HG02938 (cell line): Measurements from ENCODE around the gene ASS1.
"Not testable (repeated sequence)": the region's sequence is repeated elsewhere in the genome, so short reads cannot be mapped to it uniquely, and the experiment has no call there.

Experiments
- ATAC-seq: cut with Tn5 transposase; IDR thresholded peaks from one replicate; pipeline ENCODE4 v1.9.1; 2021; ENCODE audit warnings: mild to moderate bottlenecking, moderate library complexity; ENCODE audit not compliant: unreplicated experiment

The ASS1 gene

DNA sequence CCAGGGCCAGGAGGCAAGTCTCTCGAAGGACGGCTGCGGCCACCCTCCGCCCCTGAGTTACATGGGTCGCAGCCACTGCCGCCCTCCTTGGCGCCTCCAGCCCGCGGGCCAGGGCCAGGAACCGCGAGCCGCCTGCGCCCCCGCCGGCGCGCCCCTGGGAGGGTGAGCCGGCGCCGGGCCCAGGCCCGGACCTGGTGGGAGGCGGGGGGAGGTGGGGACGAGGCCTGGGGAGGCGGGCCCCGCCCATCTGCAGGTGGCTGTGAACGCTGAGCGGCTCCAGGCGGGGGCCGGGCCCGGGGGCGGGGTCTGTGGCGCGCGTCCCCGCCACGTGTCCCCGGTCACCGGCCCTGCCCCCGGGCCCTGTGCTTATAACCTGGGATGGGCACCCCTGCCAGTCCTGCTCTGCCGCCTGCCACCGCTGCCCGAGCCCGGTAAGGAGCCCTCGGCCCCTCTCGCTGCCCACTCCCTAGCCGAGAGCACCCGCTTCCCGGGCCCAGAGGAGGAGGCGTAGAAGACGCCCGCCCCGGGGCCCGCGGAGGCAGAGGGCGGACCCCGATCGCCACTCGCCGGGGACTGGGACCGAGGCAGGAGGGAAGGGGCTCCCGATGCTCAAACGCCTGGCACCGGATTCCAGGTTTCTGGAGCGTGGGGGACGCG lies at the start of gene ASS1:
Gene ASS1, plus strand, starts transcription at position 397 of the 657 bp plus-strand sequence. CDS start 7,268 bp downstream, outside the sequence.
- no peak for ATAC-seq

DNA sequence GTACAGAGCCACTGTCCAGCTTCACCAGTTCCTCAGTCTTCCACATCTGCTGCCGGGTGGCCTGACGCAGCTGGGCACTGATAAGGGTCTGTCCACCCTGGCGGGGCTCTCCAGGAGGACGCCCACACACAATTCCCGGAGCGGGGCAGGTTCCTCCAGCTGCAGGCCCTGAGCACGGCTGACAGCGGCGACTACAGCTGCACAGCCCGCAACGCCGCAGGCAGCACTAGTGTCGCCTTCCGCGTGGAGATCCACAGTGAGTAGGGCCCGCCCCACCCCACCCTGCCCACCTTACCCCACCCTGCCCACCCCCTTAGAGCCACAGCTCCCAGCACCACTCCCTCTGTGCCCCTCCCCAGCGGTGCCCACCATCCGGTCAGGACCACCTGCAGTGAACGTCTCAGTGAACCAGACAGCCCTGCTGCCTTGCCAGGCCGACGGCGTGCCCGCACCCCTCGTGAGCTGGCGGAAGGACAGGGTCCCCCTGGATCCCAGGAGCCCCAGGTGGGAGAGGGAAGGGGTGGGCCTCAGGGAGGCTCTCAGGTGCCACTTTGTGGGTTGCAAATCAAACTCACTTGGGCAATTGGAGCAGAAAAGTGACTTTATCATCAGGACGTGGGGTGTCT lies 48.8 kb upstream of the ASS1 start:
- ATAC-seq: no peak

DNA sequence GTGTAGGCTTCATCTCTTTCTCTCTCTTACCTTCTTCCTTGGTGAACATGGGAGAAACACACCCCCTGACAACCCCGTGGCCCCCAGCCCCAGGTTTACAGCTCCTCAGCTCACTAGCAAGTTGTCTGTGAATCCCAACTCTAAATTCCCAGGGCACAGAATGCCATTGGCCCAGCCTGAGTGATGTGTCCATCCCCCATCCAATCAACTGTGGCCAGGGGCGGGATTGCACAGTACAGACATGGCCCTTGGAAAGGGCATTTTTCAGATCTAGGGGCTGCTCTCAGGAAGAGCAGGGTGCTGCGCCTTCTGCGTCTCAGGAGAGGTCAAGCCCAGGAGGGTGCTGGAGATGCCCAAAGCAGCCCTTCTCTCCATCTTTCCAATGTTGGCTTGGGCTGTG lies 48.2 kb upstream of the ASS1 start:
- ATAC-seq: no peak

DNA sequence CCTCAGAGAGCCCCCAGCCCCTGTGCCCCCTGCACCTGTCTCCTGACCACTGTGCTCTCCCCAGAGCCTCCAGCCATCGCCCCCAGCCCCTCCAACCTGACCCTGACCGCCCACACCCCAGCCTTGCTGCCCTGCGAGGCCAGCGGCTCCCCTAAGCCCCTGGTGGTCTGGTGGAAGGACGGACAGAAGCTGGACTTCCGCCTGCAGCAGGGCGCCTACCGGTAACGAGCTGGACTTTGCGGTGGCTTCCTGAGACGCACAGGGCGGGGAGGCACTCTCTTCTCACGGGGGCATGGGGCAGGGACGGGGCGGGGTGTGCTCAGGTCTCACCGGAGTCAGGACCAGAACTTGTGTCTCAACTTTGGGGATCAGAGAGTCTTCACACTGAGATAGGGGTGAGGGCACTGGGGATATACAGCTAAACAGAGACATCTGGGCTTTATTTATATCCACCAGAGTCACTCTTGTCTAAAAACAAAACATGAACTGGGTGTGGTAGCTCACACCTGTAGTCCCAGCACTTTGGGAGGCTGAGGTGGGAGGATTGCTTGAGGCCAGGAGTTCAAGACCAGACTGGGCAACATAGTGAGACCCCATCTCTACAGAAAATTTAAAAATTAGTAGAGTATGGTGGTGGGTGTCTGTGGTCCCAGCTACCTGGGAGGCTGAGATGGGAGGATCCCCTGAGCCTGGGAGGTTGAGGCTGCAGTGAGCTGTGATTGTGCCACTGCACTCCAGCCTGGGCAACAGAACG lies 46.1 kb upstream of the ASS1 start:
- ATAC-seq: no peak

DNA sequence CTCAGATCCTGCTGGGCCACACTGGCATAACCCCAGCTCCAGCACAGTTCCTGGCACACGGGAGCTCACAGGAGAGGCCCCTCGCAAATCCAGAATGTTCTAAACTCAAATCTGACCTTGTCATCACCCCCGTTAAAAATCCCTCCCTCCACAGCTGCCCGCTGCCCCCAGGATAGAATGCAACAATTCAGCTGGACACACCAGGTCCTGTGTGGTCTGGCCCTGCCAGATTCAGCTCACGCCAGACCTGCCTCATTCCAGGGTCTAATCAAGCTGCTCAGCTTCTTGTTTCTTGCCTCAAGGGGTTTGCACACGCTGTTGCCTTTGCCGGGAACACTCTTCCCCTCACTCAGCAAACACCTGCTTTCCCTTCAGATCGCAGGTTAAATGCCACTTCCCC lies 45.0 kb upstream of the ASS1 start:
- no peak for ATAC-seq

DNA sequence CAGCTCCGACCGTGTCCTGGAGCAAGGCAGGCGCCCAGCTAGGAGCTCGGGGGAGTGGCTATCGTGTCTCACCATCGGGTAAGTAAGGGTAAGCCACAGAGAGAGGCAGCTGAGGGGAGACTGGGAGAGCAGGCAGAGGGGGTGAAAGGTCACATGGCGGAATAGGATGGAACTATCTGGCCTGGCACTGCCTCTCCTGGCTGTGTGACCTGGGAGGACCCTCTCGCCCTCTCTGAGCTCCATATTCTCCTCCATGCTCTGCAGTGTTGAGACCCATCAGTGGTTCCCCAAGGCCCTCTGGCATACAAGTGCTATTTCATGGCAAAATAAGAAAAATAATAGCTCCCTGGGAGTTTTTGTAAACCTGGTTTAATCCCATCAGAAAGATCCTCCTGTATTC lies 43.9 kb upstream of the ASS1 start:
- ATAC-seq: no peak

DNA sequence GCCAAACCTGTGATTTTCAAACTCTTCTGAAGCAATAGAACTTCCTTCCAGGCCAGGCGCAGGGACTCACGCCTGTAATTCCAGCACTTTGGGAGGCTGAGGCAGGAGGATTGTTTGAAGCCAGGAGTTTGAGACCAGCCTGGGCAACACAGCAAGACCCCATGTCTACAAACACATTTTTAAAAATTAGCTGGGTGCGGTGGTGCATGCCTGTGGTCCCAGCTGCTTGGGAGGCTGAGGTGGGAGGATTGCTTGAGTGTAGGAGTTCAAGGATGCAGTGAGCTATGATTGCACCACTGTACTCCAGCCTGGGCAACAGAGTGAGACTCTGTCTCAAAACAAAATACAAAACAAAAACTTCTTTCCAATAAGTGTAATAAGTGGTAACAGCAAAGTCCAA lies 43.0 kb upstream of the ASS1 start:
- not testable (repeated sequence) for ATAC-seq

DNA sequence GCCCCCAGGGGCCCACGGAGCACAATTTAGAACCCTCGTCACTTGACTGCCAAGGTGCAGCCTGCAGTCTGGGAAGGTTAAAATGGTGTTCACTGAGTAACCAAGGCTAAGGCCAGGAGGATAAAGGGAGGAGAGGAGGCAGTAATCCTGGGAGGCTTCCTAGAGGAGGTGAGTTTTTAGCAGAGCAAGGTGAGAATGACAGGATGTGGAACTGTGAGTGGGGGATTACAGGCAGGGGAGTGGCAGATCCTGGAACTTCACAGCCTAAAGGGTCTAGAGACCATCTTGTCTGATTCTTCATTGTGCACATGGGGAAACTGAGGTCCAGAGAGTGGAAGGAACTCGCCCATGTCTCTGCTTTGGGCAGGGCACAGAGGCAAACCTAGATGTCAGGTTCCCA lies 42.5 kb upstream of the ASS1 start:
- no peak for ATAC-seq

DNA sequence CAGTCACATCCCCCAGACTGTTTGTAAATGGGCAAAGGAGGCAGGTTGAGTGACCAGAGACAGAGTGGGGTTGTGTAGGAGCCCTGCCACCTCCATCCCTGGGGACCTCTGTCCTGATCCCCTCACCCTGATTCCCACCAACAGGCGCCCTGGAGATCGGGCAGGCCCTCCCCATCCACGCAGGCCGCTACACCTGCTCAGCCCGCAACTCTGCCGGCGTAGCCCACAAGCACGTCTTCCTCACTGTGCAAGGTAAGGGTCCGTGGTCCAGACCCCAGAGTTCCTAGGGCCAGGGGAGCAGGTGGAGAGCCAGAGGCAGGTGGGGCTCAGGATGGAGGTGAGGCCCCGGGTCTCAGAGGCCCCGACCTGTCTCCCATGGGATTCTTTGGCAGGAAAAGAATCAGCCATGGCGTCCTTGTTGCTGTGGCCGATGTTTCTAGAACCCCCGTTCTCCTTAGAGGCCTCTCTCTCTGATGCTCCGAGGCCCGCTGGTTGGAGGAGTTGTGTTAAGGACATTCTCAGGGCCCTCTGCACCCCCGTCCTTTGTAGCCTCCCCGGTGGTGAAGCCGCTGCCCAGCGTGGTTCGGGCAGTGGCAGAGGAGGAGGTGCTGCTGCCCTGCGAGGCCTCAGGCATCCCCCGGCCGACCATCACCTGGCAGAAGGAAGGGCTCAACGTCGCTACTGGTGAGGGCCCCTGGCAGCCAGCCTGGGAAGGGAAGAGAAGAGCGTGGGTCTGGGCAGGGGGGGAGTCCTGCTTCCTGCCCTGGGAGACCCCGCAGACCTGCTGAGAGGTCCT lies 41.9 kb upstream of the ASS1 start:
- no peak for ATAC-seq

DNA sequence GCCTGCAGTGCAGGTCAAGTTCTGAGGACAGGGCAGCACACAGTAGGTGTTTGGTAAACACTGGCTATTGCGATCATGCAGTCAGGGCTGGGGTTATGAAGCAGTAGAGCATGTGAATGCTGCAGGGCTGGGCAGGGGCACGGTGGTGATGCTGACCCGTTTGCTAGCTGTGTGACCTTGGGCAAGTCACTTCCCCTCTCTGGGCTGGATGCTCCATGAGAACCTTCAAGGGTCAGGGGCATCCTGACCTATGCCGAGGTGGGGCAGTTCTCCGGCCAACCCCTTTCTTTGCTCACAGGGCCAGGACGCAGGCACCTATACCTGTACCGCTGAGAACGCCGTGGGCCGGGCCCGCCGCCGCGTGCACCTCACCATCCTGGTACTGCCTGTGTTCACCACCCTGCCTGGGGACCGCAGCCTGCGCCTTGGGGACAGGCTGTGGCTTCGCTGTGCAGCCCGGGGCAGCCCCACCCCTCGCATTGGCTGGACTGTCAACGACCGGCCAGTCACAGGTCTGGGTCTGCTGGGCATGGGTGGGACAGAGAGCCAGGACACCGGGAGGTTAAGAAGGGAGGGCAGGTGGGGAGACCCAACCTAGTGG lies 39.0 kb upstream of the ASS1 start:
- no peak for ATAC-seq

DNA sequence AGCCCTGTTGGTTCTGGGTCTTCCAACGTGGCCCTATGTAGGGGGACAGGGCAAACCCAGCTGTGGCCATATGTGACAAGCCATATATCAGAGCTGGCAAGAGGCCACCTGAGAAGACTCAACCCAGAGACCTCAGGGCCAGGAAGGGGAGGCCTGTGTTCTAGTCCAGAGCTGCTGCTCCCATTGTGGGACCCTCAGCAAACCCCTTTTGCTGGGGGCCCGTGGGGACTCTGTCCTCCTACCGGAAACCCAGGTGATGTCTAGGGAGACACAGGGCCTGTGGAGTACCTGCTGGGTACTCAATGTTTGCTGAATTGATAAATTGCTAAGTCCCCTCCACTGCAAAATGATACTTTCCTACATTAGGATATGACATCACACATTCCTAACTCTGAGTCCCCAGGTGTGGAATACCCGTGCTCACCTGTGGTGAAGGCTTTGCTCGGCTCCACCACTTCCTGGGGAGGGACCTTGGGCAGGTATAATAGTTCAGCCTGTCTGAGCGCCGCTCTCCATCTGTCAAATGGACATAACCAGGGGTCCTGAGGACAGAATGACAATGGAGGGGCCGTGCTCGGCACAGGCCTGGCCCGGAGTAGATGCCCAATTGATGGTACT lies 38.4 kb upstream of the ASS1 start:
- no peak for ATAC-seq

DNA sequence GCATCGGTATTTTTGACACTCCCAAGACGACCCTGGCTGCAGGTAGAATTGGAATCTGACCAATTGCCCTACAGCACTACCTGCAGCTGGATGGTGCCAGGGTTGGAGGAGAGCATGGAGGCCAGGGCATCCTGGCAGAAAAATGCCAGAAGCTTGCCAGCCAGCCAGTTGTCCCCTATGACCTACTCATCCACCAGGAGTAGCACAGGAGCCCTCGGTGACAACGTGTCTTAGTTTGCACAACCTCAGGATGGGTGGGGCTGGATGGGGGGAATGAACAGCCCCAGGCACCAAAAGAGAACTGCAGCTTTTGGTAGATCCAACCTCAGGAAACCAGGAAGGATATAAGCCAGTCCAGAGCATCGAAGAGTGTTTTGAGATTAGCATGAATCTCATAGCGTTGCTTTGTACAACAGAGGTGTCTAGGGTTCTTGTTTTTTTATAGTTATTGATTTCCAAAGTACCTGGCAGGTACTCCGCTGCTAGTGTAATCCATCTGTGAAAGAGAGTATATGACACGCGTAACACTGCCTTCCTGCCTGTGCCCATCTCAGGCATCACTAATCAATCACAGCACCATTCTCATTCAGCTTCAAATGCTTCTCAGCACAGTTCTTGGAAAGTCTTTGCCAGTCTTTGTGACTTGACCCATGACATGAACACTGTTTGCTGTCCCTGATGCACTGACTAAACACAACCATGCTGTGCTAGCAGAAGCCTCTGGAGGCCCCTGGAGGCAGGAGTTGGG lies 36.7 kb upstream of the ASS1 start:
- ATAC-seq: no peak

DNA sequence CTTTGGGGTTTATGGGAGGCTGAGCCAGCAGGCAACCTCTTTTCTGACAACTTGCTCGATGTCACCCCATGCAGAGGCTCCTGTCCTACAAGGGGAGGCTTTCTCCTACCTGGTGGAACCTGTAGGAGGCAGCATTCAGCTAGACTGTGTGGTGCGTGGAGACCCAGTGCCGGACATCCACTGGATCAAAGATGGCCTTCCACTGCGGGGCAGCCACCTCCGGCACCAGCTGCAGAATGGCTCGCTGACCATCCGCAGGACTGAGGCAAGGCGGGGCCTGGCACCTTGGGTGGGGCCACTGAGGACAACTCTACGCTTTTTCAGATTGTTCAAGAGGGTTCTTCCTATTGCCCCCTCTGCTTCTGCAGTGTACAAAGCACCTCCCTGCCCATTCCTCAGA lies 36.1 kb upstream of the ASS1 start:
- ATAC-seq: no peak

DNA sequence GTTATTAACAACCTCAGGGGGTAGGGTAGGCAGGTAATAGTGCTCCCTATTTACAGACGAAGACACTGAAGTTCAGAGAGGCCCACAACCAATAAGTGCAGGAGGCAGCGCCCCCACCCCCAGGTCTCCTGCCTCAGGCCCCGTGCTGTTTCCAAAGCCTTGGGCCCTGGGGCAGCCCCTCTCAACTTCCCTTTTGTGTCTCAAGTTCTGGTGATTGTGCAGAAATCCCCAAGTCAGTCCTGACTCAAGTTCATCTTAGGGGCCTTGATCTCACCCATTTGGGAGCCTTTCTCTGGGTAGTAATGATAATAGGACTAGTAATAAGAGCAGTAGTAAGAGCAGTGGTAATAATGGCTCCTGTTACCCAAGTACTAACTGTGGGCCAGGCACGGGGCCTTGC lies 35.5 kb upstream of the ASS1 start:
- no peak for ATAC-seq

DNA sequence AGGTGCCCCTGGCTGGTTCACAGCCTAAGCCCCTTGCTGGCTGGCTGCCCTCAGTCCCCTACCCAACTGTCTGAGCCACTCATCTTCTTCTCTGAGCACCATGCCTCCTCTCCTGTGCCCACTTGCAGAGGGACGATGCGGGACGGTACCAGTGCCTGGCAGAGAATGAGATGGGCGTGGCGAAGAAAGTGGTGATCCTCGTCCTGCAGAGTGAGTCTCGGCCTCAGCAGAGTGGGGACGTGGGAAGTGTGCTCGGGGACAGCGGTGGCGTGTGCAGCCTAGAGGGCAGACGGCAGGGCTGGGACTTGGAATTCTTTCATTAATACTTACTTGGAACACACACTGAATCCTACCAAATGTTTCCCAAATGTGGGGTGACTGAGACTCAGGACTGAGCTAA lies 34.3 kb upstream of the ASS1 start:
- no peak for ATAC-seq

DNA sequence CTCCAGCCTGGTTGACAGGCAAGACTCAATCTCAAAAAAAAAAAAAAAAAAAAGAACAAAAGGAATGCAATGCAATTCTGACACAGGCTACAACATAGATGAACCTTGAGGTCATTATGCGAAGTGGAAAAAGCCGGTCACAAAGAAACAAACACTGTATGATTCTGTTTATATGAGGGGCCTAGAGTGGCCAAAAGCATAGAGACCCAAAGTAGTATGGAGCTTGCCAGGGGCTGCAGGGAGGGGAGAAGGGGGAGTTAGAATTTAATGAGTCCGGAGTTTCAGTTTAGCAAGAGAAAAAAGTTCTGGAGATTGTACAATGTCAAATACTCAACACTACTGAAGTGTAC lies 33.2 kb upstream of the ASS1 start:
- no peak for ATAC-seq

DNA sequence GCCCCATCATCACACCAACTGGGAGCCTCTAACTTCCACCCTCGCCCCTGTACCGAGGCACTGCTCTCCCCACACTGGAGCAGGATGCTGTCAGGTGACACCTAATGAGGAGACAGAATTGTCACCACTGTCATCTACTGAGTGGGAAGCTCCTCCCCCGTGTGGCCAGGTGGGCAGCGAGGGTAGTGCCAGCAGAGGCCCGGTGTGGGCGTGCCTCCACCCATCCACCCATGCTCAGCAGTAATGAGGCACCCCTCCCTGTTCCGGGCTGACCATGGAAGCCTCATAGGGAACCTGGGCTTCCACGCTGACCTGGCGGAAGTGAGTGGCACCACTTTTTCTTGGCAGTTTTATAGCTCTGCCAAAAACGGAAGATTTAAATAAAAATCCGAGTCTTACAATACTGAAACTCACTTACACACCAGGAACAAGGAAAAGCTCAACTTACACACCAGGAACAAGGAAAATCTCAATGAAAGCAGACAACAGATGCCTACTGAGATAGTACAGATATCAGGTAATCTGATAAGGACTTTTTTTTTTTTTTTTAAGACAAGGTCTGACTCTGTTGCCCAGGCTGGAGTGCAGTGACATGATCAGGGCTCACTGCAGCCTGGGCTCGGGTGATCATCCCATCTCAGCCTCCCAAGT lies 30.6 kb upstream of the ASS1 start:
- no peak for ATAC-seq

DNA sequence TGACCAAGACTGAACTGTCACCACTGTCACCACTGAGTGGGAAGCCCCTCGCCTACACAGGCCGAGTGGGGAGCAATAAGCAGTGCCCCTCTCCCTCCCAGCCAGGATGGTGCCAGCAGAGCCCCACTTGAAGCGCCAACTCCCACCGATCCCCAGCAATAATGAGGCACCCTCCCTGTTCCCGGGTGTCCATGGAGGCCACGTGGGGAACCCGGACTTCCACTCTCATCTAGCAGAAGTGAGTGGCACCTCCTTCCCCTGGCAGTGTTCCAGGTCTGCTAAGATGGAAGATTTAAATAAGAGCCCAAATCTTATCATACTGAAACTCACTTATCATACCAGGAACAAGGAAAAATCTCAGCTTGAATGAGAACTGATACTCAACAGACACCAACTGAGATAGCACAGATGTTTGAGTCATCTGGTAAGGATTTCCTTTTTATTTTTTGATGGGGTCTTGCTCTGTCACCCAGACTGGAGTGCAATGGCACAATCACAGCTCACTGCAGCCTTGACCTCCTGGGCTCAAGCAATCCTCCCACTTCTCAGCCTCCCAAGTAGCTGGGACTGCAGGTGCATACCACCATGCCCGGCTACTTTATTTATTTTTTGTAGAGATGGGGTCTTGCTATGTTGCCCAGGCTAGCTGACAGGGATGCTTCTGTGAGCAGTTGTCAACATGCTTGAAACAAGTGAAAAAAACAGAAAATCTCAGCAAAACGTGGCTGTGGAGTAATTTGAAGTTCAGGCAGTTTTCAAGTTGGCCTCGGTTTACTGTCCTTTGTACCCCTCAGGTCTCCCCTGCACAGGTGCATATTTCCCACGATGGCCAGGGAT lies 29.6 kb upstream of the ASS1 start:
- ATAC-seq: no peak

DNA sequence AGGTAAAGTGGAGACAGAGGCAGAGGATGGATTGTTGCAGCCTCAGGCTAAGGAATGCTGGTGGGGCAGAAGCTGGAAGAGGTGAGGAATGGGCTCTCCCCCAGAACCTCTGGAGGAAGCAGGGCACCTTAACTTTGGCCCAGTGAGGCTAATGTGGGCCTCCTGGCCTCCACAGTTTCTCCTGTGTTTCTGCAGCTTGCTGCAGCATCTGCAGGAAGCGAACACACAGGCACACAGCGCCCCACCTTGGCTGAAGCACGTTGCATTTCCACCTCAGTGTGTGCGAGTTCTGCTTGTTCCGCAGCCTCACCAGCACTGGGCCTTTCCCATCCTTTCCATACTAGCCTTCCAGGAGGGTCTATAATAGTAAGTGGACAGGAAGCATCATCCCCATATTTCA lies 27.2 kb upstream of the ASS1 start:
- no peak for ATAC-seq
